SK-N-SH treated with all-trans-retinoic acid at 6 μM for 48 hours (cell line): Measurements from ENCODE around the gene HOXB4.

Source experiments
- ARNTL ChIP-seq: fragments of 450-650 bp; formaldehyde crosslinking; IDR thresholded peaks from 2 replicates; pipeline ENCODE4 v1.5.0; 2020; ENCODE audit warnings: low read depth, mild to moderate bottlenecking, moderate library complexity, borderline replicate concordance
- CSDC2 ChIP-seq: fragments of 250-450 bp; sonication (Bioruptor Pico); IDR thresholded peaks from 2 replicates; pipeline ENCODE4 v1.5.0; 2020; ENCODE audit warnings: mild to moderate bottlenecking, moderate library complexity
- GLIS3 ChIP-seq: fragments of 250-450 bp; sonication (Bioruptor Pico); IDR thresholded peaks from 2 replicates; pipeline ENCODE4 v1.5.0; 2020; ENCODE audit warnings: mild to moderate bottlenecking, moderate library complexity
- ISL1 ChIP-seq: fragments of 250-450 bp; sonication (Bioruptor Pico); IDR thresholded peaks from 2 replicates; pipeline ENCODE4 v2.1.2; 2022; ENCODE audit warnings: mild to moderate bottlenecking, moderate library complexity
- OSR1 ChIP-seq: fragments of 250-450 bp; sonication (Bioruptor Pico); IDR thresholded peaks from 2 replicates; pipeline ENCODE4 v1.8.0; 2022; ENCODE audit warnings: moderate library complexity, mild to moderate bottlenecking, inconsistent platforms
- TOX ChIP-seq: fragments of 250-450 bp; sonication (Bioruptor Pico); IDR thresholded peaks from 2 replicates; pipeline ENCODE4 v1.8.0; 2021; ENCODE audit warnings: mild to moderate bottlenecking, moderate library complexity, borderline replicate concordance
- TSHZ2 ChIP-seq: fragments of 250-450 bp; sonication (Bioruptor Pico); IDR thresholded peaks from 2 replicates; pipeline ENCODE4 v1.5.0; 2020; ENCODE audit warnings: mild to moderate bottlenecking, moderate library complexity
- ZC3H10 ChIP-seq: fragments of 250-450 bp; sonication (Bioruptor Pico); IDR thresholded peaks from 2 replicates; pipeline ENCODE4 v1.5.1; 2021; ENCODE audit warnings: mild to moderate bottlenecking, moderate library complexity
- ZFP3 ChIP-seq: fragments of 250-450 bp; sonication (Bioruptor Pico); IDR thresholded peaks from 2 replicates; pipeline ENCODE4 v1.5.0; 2020; ENCODE audit warnings: mild to moderate bottlenecking, moderate library complexity
- ZFP30 ChIP-seq: fragments of 450-650 bp; formaldehyde crosslinking; IDR thresholded peaks from 2 replicates; pipeline ENCODE4 v1.5.0; 2022; ENCODE audit warnings: mild to moderate bottlenecking, moderate library complexity
- ZNF565 ChIP-seq: fragments of 450-650 bp; formaldehyde crosslinking; conservative IDR thresholded peaks from 2 replicates; pipeline ENCODE4 v1.5.0; 2020; ENCODE audit warnings: low read depth, mild to moderate bottlenecking, moderate library complexity

- no peak for TF ChIP-seq CSDC2 (CRISPR knock-in tag)
- TF ChIP-seq TOX: no peak
- no peak for TF ChIP-seq GLIS3 (CRISPR knock-in tag)
- no peak for TF ChIP-seq TSHZ2
- no peak for TF ChIP-seq ZFP30
- no peak for TF ChIP-seq ZFP3 (CRISPR knock-in tag)
- TF ChIP-seq ARNTL (CRISPR knock-in tag): no peak
- no peak for TF ChIP-seq OSR1 (CRISPR knock-in tag)
- TF ChIP-seq ZNF565 (CRISPR knock-in tag): no peak
- no peak for TF ChIP-seq ISL1 (CRISPR knock-in tag)
- no peak for TF ChIP-seq ZC3H10 (CRISPR knock-in tag)
Measured at GRCh38 chr17:48563385-48563838, 14.7 kb downstream of the HOXB4 start.
